Left lobe of liver (tissue), 2 donors: ENCODE results near the gene PASK. TPM values are rescaled to one million over a fixed set of nuclear protein-coding genes. Genes with fewer than 3 reads are reported as not detected.

ENCODE experiments used
- ATAC-seq: fragments of 200-7000 bp; cut with Tn5 transposase; one replicate; pipeline ENCODE4 v1.9.1; 2020; ENCODE audit warnings: mild to moderate bottlenecking, moderate library complexity
- DNase-seq: peaks from one replicate; pipeline ENCODE4 v3.0.0-alpha.2; 2020; ENCODE audit warnings: low spot score
- total RNA-seq: library from RNA; stranded (reverse); gene quantifications from one replicate; pipeline ENCODE4 v1.2.1, GENCODE V29; 2021
- donor health status: DM: no; HTN: no; CAD: no; lungs with moderate emphysema.
- donor health status: DM: no; HTN: yes; CAD: no.

The PASK gene
- total RNA-seq, 1 donor from 2014 or later: 5.0 TPM

DNA sequence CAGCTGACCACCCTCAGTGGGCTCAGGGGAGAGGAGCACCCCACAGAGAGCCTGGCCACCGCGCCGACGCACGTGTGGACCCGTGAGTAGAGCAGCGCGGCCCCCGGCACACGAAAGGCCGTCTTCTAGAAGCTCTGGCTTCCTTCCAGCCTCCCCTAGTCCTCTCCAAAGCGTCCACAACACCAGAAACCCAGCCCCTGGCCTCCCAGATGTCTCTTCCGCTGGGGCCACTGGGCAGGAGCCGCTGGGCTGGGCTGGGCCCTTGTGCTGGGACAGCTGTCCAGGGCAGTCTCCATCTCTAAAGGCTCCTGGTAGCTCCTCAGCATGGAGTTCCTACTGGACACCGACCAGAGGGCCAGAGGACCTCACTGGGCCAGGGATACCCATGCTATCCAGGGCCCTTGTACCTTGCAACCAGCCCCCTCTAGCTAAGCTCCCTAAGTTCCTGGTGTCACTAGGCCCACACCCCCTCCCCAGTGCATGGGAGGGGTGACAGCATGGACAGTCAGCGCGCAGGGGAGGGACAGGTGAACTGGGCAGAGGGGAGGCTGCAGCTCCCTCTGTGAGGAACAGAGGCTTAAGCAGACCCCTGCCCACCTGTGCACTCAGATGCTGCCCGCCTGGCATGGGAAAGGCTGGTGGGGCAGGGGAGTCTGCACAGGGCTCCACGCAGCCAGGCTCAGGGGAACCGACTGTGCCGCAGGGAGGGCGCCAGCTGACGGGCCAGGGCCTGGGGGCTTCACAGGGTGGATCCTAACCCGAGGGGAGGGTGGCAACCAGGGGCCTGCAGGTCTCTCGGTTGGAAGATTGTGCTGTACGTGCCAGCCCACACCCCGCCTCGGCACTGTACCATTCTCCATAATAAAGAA, 80.1 kb downstream of the PASK start:
- ATAC-seq (no peak), DNase-seq (no peak)

DNA sequence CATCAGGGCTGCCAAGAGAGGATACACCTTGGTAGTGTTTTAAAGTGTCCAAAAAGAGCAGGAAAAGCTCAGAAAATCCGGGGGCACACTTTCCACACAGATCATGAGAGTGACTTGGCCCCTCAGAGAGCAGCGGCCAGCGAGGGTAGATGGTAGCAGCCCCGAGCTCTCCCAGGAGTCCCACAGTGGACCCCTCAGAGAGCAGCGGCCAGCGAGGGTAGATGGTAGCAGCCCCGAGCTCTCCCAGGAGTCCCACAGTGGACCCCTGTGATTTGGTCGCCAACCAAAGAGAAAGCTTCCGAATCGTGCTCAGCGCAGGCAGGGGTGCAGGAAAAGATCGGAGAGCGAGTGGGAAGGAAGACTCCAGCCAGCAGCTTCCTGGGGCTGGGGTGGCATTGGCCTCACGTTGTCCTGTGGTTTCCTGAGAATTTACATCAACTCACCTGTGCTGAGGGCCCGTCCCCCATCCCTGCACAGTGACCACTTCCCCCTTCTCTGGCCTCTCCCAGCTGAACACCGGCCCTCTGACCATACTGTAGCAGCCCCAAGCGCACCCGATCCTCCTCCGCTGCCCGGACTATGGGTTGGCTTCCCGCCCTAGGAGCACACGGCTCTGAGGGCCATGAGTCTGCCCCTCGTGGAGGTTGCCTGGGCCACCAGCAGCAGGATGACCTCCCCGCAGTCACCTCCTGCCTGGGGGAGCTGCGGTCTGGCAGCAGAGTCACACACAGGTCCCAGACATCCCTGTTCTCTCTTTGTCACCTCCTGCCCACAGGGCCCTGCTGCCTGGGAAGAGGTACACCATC, 80.9 kb downstream of the PASK start:
- ATAC-seq: no peak
- DNase-seq: no peak

DNA sequence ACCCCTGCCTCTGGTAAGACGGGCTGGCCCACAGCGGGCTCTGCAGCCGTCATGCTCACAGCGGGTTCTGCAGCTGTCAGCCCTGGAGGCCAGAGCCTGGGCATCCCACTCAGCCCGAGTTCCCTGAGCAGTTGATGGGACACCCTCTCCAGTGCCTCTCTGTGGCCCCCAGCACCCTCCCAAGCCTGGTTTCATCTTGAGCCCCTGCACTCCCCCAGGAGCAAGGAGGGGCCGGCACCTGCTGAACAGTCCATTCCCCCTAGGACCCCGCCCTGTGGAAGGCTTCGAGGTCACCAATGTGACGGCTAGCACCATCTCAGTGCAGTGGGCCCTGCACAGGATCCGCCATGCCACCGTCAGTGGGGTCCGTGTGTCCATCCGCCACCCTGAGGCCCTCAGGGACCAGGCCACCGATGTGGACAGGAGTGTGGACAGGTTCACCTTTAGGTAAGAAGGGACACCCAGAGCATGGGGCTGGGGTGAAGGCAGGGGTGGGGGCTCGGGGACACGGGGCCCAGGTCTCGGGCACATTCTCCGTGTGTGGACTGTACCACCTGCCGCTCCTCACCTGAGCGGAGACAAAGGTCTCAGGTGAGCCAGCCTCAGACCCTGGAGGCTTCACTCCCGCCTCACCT, 81.7 kb downstream of the PASK start:
- ATAC-seq (no peak), DNase-seq (no peak)

DNA sequence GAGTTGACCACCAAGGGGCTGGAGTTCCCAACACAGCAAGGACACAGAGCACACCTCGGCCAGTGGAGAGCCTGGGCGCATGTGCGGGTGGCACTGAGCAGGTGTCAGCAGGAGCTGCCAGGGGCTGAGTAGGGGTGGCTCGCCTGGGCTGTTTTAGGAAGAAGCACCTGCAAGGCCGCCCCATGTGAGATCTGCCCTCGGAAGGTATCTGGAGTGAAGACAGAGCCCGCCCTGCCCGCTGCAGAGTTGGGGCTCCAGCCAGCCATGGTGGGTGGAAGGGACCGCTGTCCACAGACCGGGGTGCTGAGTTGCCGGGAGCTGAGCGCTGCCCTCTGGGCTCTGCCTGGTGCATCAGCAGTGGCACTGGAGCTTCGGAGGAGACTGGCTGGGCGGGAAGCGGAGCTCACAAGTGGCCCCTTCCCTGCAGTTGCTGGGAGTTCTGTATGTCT, 82.4 kb downstream of the PASK start:
- no peak for DNase-seq
- no peak for ATAC-seq

DNA sequence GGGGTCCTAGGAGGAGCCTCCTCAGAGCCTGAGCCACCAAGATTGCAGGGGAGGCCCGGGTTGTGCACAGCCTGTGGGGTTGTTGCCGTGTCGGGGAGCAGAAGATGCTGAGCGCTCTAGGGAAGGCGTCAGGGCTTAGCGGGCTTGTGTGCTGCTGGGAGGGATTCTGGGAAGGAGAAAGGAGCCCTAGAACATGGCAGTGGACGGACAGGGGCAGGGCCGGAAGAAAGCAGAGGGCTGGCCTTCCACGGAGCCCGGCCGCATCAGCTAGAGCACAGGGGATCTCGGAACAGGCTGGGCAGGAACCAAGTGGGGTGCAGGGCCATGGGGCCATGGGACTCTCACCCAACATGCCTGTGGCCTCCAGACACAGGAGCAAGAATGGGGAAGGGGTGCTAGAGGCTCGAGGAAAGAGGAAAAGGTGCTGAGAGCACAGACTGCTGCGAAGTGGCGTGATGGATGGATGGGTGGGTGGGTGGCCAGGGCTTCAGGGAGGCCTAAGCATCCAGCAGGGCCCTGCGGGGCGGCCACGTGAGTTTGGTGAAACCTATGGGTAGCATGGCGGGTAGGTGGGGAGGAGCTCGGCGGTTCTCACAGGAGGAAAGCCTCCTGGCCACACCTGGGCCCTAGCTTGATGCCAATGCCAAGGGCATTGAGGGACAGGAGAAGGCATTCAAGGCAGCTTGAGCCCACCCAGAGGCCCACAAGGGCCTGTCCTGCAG, 82.9 kb downstream of the PASK start:
- ATAC-seq: no peak
- no peak for DNase-seq

DNA sequence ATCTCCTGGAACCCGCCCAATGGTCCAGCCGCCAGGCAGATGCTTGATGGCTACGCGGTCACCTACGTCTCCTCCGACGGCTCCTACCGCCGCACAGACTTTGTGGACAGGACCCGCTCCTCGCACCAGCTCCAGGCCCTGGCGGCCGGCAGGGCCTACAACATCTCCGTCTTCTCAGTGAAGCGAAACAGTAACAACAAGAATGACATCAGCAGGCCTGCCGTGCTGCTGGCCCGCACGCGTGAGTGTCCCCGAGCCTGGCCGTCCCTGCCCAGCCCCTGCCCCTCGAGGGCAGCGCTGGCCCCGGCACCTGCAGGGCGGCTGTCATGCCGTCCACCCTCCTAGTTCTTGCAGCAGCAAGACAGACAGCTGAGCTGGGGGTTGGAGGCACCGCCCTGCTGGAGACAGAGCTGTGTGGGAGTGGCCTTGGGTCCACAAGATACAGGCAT, 83.9 kb downstream of the PASK start:
- ATAC-seq (no peak), DNase-seq (no peak)

DNA sequence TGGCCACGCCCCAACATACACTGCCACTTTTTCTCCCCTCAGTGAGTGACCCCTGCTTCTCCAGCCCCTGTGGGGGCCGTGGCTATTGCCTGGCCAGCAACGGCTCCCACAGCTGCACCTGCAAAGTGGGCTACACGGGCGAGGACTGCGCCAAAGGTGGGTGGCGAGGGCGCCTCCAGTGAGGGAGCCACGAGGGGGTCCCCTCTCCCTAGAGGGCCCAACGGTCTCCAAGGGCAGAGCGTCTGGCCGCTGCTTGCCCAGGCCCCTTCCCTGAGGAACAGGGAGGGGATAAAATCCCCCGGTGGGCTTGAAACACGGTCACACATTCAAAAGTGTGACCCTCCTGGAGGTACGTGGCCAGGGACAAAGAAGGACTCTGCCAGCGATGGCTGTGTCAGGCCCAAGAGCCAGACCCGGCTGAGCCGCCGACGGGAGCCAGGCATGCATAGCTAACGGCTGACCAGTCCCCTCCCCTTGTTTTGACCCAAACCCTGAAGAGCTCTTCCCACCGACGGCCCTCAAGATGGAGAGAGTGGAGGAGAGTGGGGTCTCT, 84.4 kb downstream of the PASK start:
- no peak for ATAC-seq
- DNase-seq: no peak

DNA sequence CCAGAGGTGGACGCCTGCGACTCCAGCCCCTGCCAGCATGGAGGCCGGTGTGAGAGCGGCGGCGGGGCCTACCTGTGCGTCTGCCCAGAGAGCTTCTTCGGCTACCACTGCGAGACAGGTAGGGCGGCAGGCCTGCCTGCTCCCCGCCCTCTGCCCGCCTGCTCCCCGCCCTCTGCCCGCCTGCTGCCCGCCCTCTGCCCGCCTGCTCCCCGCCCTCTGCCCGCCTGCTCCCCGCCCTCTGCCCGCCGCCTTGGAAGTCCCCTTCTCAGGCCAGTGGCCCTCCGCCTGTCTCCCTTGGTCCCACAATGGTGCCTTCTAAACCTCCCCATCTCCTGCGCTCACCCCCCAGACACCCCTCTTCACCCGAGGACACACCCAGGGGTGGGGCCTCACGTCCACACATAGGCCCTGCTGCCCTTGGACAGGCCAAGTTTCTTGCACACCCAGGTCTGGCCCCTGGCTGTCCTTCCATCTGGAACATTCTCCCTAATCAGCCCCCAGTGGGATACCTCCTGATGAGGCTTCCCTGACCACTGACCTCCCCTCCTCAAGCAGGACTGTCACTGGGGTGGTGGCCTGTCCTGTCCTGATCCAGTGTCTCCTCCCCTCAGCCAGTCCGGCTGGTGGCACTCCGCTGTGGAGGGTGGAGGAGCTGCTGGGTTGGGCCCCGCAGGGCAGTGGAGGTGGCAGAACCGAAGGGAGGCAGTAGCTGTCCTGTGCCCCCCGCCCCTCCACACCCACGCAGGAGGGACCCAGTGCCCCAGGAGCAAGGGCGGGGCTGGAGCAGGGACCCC, 85.1 kb downstream of the PASK start:
- ATAC-seq: peak; percentile 42
- peak; percentile 45 for DNase-seq

DNA sequence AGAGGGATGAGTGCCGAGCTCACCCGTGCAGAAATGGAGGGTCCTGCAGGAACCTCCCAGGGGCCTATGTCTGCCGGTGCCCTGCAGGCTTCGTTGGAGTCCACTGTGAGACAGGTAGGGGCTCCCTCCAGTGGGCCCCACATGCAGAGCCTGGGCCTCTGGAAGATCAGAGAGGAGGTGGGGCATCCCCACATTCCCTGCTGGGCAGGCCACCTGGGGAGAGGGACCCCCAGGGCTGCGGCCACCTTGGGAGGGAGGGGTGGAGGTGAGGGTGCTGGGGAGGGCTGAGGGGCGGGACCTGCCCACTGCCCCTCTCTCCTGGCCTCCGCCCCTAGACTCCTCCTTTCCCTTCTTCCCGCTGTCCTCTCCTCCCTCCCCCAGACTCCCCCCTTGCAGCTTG, 85.7 kb downstream of the PASK start:
- no peak for DNase-seq
- peak; percentile 10 for ATAC-seq

DNA sequence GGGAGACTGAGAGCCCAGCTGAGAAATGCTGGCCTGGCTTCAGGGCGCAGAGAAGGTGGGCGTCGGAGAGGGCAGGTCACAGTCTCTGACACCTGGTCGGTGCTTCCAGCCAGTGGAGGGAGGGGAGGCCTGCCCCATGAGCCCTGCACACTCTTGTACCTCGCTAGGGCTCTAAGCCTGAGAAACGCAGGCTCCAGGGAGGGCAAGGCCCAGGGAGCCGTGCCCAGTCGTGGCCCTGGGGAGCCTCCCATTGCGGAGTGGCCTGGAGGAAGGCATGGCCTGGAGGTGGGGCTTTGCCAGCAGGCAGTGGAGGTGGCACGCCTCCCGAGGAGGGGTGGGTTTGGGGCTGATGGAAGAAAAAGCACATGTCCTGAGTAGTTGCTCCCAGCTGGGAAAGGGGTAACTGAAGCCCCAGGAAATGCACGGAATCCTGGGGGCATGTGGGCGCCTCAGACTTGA, 86.2 kb downstream of the PASK start:
- DNase-seq: peak; percentile 47
- ATAC-seq: peak; percentile 11

DNA sequence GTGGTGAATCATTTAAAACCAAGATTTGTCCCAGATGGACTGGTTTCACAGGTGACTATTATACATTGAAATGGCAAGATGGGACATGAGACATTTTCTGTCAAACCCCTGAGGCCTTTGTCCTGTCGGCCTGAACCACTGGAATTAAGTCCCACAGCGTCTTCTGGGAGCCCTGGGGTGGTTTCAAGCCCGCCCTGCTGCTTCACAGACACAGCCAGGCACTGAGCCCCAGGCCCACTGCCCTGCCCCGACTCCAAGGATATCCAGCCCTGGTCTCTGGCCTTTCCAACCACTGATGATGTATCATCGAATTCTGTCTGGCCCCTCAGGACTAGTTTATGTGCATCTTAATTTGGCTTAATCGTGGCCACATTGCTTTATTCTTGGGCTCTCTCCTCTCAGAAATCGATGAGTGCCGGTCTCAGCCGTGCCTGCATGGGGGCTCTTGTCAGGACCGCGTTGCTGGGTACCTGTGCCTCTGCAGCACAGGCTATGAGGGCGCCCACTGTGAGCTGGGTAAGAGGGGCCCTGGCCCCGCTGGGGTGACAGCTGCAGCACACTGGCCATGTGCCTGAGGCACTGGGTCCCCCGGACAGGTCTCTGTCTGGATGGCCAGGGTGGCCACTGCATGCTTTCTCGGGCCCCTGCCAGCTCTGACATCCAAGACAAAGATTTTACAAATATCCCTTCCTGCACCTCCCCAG, 86.7 kb downstream of the PASK start:
- DNase-seq (no peak), ATAC-seq (no peak)

DNA sequence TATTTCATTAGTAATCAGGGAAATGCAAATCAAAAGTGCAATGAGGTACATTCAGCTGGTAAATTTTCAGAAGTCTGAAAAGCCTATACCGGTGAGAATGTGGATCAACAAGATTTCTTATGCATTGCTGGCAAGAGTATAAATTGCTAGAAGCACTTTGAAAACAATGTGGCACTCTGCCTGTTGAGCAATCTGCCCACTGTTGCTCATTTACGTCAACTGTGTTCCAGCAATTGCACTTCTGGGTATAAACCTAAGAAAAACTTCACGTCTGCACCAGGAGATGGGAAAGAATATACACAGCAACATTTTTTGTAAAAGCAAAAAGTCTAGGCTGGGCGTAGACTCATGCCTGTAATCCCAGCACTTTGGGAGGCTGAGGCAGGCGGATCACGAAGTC, 88.0 kb downstream of the PASK start:
- ATAC-seq: no peak
- no peak for DNase-seq

Other genes starting within 250 kb of the PASK start
- 0.05 TPM for gene CROCC2, start 243.1 kb downstream of the PASK start, total RNA-seq
- gene SNED1, start 150.9 kb downstream of the PASK start, total RNA-seq: 34.9 TPM
- 15.4 TPM for gene MTERF4, start 47.2 kb downstream of the PASK start, total RNA-seq
- 25.6 TPM for gene PPP1R7, start 995 bp upstream of the PASK start, total RNA-seq
- 1.3 TPM for gene ANO7, start 39.2 kb upstream of the PASK start, total RNA-seq
- gene HDLBP, start 166.2 kb upstream of the PASK start, total RNA-seq: 490 TPM
- 74.5 TPM for gene SEPTIN2, start 166.5 kb upstream of the PASK start, total RNA-seq
- 27.6 TPM for gene FARP2, start 206.8 kb upstream of the PASK start, total RNA-seq